Activated CD8-positive, alpha-beta T cell treated with anti-CD3 and anti-CD28 coated beads, Interleukin-2, amount 10 ng/mL, durations not matched to agents 7 days and 5 days (primary cell): Measurements from ENCODE around the gene SLC25A25. TPM values are rescaled to one million over a fixed set of nuclear protein-coding genes. Genes with fewer than 3 reads are reported as not detected.
A peak's percentile ranks its signal among the peaks of the same experiment; 100 is the strongest.
"Not testable (repeated sequence)": the region's sequence is repeated elsewhere in the genome, so short reads cannot be mapped to it uniquely, and the experiment has no call there.

ENCODE experiments used
- ATAC-seq: fragments of 150-1000 bp; cut with Tn5 transposase; one replicate; pipeline ENCODE4 v1.10.0; 2021; ENCODE audit warnings: moderate library complexity
- CTCF ChIA-PET: fragments of 350-600 bp; sonication (Branson Sonifier 250); formaldehyde crosslinking; loops from one replicate; lab custom pipeline; 2021; ENCODE audit warnings: antibody characterized with exemption; lab: Charles Lee
- POLR2A ChIA-PET: fragments of 350-600 bp; sonication (Branson Sonifier 250); formaldehyde crosslinking; loops from one replicate; lab custom pipeline; 2021; ENCODE audit warnings: antibody characterized with exemption; lab: Charles Lee
- DNase-seq: peaks from one replicate; pipeline ENCODE4 v3.0.0-alpha.2; 2020
- H3K27ac Mint-ChIP-seq: one replicate; pipeline ENCODE4 v1.8.0; 2021; ENCODE audit warnings: mild to moderate bottlenecking, mixed read lengths
- H3K27me3 Mint-ChIP-seq: one replicate; pipeline ENCODE4 v1.8.0; 2021; ENCODE audit warnings: low read depth, mixed read lengths
- H3K36me3 Mint-ChIP-seq: one replicate; pipeline ENCODE4 v1.8.0; 2021; ENCODE audit warnings: low read depth, mixed read lengths
- H3K4me1 Mint-ChIP-seq: one replicate; pipeline ENCODE4 v1.8.0; 2021; ENCODE audit warnings: low read depth, mixed read lengths
- H3K4me3 Mint-ChIP-seq: one replicate; pipeline ENCODE4 v1.8.0; 2021; ENCODE audit warnings: mild to moderate bottlenecking, mixed read lengths
- H3K9me3 Mint-ChIP-seq: one replicate; pipeline ENCODE4 v1.8.0; 2022; ENCODE audit warnings: mixed read lengths; ENCODE audit not compliant: insufficient read depth
- total RNA-seq, 2 experiments: library from RNA; stranded (reverse); gene quantifications; one replicate each; pipeline ENCODE4 v1.2.3, GENCODE V29; 2021

Gene SLC25A25
- total RNA-seq, 2 experiments from 2014 or later, result 17.2 to 19.2 TPM

GRCh38 chr9:128131346-128131745 lies 63.3 kb downstream of the SLC25A25 start:
- ATAC-seq, CTCF ChIA-PET, H3K36me3 Mint-ChIP-seq, H3K4me3 Mint-ChIP-seq, DNase-seq, POLR2A ChIA-PET, H3K9me3 Mint-ChIP-seq, H3K27ac Mint-ChIP-seq: not testable (repeated sequence)
- peaks cover 38% of the 10 kb centered on the region for H3K27me3 Mint-ChIP-seq
- H3K4me1 Mint-ChIP-seq, result peaks cover 33% of the 10 kb centered on the region

GRCh38 chr9:128132139-128132538 lies 64.1 kb downstream of the SLC25A25 start:
- Mint-ChIP-seq H3K27me3 (peaks cover 39% of the 10 kb centered on the region), H3K4me1 (peaks cover 32% of the 10 kb centered on the region)
- POLR2A ChIA-PET, H3K9me3 Mint-ChIP-seq, DNase-seq, CTCF ChIA-PET, H3K36me3 Mint-ChIP-seq, ATAC-seq, H3K4me3 Mint-ChIP-seq, H3K27ac Mint-ChIP-seq: not testable (repeated sequence)

- H3K36me3 Mint-ChIP-seq, CTCF ChIA-PET, H3K9me3 Mint-ChIP-seq, ATAC-seq, DNase-seq, H3K27ac Mint-ChIP-seq, H3K4me3 Mint-ChIP-seq, POLR2A ChIA-PET: not testable (repeated sequence)
- Mint-ChIP-seq H3K27me3 (peaks cover 39% of the 10 kb centered on the region), H3K4me1 (peaks cover 21% of the 10 kb centered on the region)
Observed at GRCh38 chr9:128135561-128135960, 67.5 kb downstream of the SLC25A25 start.

- H3K4me1 Mint-ChIP-seq, result peaks cover 25% of the 10 kb centered on the region
- ChIA-PET POLR2A (no interaction called here), CTCF (interaction anchor here (1.0 kb wide), 1 partner anchor 9 kb away, joined by 5 read pairs; no protein-coding TSS in a partner anchor)
- DNase-seq (no peak), ATAC-seq (no peak)
- no peaks in the 10 kb centered on the region for H3K9me3 Mint-ChIP-seq
- no peak overlapping the region for H3K27ac Mint-ChIP-seq
- peaks cover 2% of the 10 kb centered on the region for H3K36me3 Mint-ChIP-seq
- peaks cover 32% of the 10 kb centered on the region for H3K27me3 Mint-ChIP-seq
- H3K4me3 Mint-ChIP-seq, result no peak overlapping the region
Observed at GRCh38 chr9:128136816-128137793, 69.1 kb downstream of the SLC25A25 start.

GRCh38 chr9:128138001-128138400 lies 70.0 kb downstream of the SLC25A25 start:
- POLR2A ChIA-PET, result no interaction called here
- H3K4me3 Mint-ChIP-seq, result no peak overlapping the region

GRCh38 chr9:128139621-128140020 lies 71.6 kb downstream of the SLC25A25 start:
- POLR2A ChIA-PET, result no interaction called here
- H3K27ac Mint-ChIP-seq, result no peak overlapping the region
- CTCF ChIA-PET, result no interaction called here

More at GRCh38 chr9:128138001-128138400, 70.0 kb downstream of the SLC25A25 start:
- ATAC-seq (no peak), DNase-seq (no peak)
- Mint-ChIP-seq H3K27me3 (peaks cover 23% of the 10 kb centered on the region), H3K9me3 (no peaks in the 10 kb centered on the region), H3K36me3 (peaks cover 2% of the 10 kb centered on the region), H3K4me1 (peaks cover 27% of the 10 kb centered on the region), H3K27ac (no peak overlapping the region)
- CTCF ChIA-PET, result no interaction called here

GRCh38 chr9:128141604-128142003 lies 73.6 kb downstream of the SLC25A25 start:
- H3K36me3 Mint-ChIP-seq, result peaks cover 2% of the 10 kb centered on the region
- peaks cover 2% of the 10 kb centered on the region for H3K27me3 Mint-ChIP-seq
- no peak overlapping the region for H3K4me3 Mint-ChIP-seq
- DNase-seq (no peak), ATAC-seq (no peak)
- POLR2A ChIA-PET, result interaction anchor here (0.5 to 1.6 kb wide), 3 partner anchors 15 to 18 kb away, joined by 3 to 5 read pairs (median 4); partner anchors contain the start of gene BBLN
- peak overlapping the region; percentile 86 for H3K27ac Mint-ChIP-seq
- CTCF ChIA-PET, result interaction anchor here (1.3 to 3.2 kb wide), 4 partner anchors 9 to 24 kb away, joined by 3 to 16 read pairs (median 6); no protein-coding TSS in a partner anchor
- H3K9me3 Mint-ChIP-seq, result no peaks in the 10 kb centered on the region
- peaks cover 17% of the 10 kb centered on the region for H3K4me1 Mint-ChIP-seq

More at GRCh38 chr9:128139621-128140020, 71.6 kb downstream of the SLC25A25 start:
- no peaks in the 10 kb centered on the region for H3K9me3 Mint-ChIP-seq
- no peak overlapping the region for H3K4me3 Mint-ChIP-seq
- H3K4me1 Mint-ChIP-seq, result peaks cover 28% of the 10 kb centered on the region
- no peak for ATAC-seq
- H3K27me3 Mint-ChIP-seq, result peaks cover 8% of the 10 kb centered on the region
- DNase-seq, result no peak
- H3K36me3 Mint-ChIP-seq, result peaks cover 2% of the 10 kb centered on the region

GRCh38 chr9:128142061-128142460 lies 74.0 kb downstream of the SLC25A25 start:
- peaks cover 2% of the 10 kb centered on the region for H3K36me3 Mint-ChIP-seq
- peak overlapping the region; percentile 86 for H3K27ac Mint-ChIP-seq
- peaks cover 17% of the 10 kb centered on the region for H3K4me1 Mint-ChIP-seq
- ChIA-PET CTCF (interaction anchor here (1.3 to 3.2 kb wide), 4 partner anchors 9 to 24 kb away, joined by 3 to 16 read pairs (median 6); no protein-coding TSS in a partner anchor), POLR2A (interaction anchor here (0.5 to 1.6 kb wide), 3 partner anchors 15 to 18 kb away, joined by 3 to 5 read pairs (median 4); partner anchors contain the start of gene BBLN)
- peak overlapping the region; percentile 9 for H3K4me3 Mint-ChIP-seq
- peak; percentile 88 for ATAC-seq
- no peaks in the 10 kb centered on the region for H3K9me3 Mint-ChIP-seq
- peaks cover 1% of the 10 kb centered on the region for H3K27me3 Mint-ChIP-seq
- DNase-seq, result peak; percentile 65

GRCh38 chr9:128142596-128142995 lies 74.6 kb downstream of the SLC25A25 start:
- Mint-ChIP-seq H3K4me1 (peaks cover 17% of the 10 kb centered on the region), H3K9me3 (no peaks in the 10 kb centered on the region), H3K27ac (no peak overlapping the region), H3K27me3 (no peaks in the 10 kb centered on the region), H3K36me3 (peaks cover 2% of the 10 kb centered on the region), H3K4me3 (no peak overlapping the region)
- ATAC-seq (no peak), DNase-seq (no peak)
- ChIA-PET POLR2A (interaction anchor here (1.5 to 1.6 kb wide), 2 partner anchors 14 to 17 kb away, joined by 4 to 5 read pairs; partner anchors contain the start of gene BBLN), CTCF (interaction anchor here (1.3 to 3.2 kb wide), 3 partner anchors 8 to 18 kb away, joined by 3 to 16 read pairs (median 4); no protein-coding TSS in a partner anchor)

GRCh38 chr9:128143525-128144238 lies 75.7 kb downstream of the SLC25A25 start:
- no peak for ATAC-seq
- ChIA-PET POLR2A (no interaction called here), CTCF (interaction anchor here (0.6 to 3.2 kb wide), 2 partner anchors 15 to 38 kb away, joined by 3 to 16 read pairs; no protein-coding TSS in a partner anchor)
- Mint-ChIP-seq H3K36me3 (peaks cover 2% of the 10 kb centered on the region), H3K4me1 (peaks cover 17% of the 10 kb centered on the region), H3K4me3 (no peak overlapping the region), H3K27ac (no peak overlapping the region), H3K27me3 (no peaks in the 10 kb centered on the region), H3K9me3 (no peaks in the 10 kb centered on the region)
- no peak for DNase-seq
